ENCODE results near the gene HS6ST3.
"Not testable (repeated sequence)": the region's sequence is repeated elsewhere in the genome, so short reads cannot be mapped to it uniquely, and the experiment has no call there.

Gene HS6ST3

GRCh38 chr13:96100457-96101220 lies 10.7 kb downstream of the HS6ST3 start:
- Histone ChIP-seq H3K4me2 (ENCODE audit: low read length) (no peak overlapping the region), H3K27me3 (ENCODE audit: control insufficient read depth, insufficient read depth, low read length) (no peaks in the 10 kb centered on the region), H3K36me3 (ENCODE audit: insufficient read depth, low read length) (no peaks in the 10 kb centered on the region), H3K9ac (ENCODE audit: low read depth, low read length) (no peak overlapping the region), H3K4me1 (ENCODE audit: control insufficient read depth, insufficient read depth, low read length) (no peaks in the 10 kb centered on the region), H3K9me3 (replicated peaks; ENCODE audit: low read length) (no peaks in the 10 kb centered on the region), H3K4me3 (ENCODE audit: low read length) (no peak overlapping the region)

- Histone ChIP-seq H3K4me3 (ENCODE audit: low read length) (no peak overlapping the region), H3K4me2 (ENCODE audit: low read length) (no peak overlapping the region), H3K4me1 (ENCODE audit: control insufficient read depth, insufficient read depth, low read length) (no peaks in the 10 kb centered on the region), H3K9me3 (replicated peaks; ENCODE audit: low read length) (no peaks in the 10 kb centered on the region), H3K27me3 (ENCODE audit: control insufficient read depth, insufficient read depth, low read length) (no peaks in the 10 kb centered on the region), H3K9ac (ENCODE audit: low read depth, low read length) (no peak overlapping the region), H3K36me3 (ENCODE audit: insufficient read depth, low read length) (no peaks in the 10 kb centered on the region)
Measured at GRCh38 chr13:96104516-96104915, 14.6 kb downstream of the HS6ST3 start.

- not testable (repeated sequence) for H3K36me3 ChIP-seq (ENCODE audit: insufficient read depth, low read length); H3K9ac ChIP-seq (ENCODE audit: low read depth, low read length); H3K4me2 ChIP-seq (ENCODE audit: low read length); H3K9me3 ChIP-seq (replicated peaks; ENCODE audit: low read length); H3K27me3 ChIP-seq (ENCODE audit: control insufficient read depth, insufficient read depth, low read length); H3K4me1 ChIP-seq (ENCODE audit: control insufficient read depth, insufficient read depth, low read length); H3K4me3 ChIP-seq (ENCODE audit: low read length)
Measured at GRCh38 chr13:96108072-96108471, 18.2 kb downstream of the HS6ST3 start.

- Histone ChIP-seq H3K4me2 (ENCODE audit: low read length) (no peak overlapping the region), H3K4me1 (ENCODE audit: control insufficient read depth, insufficient read depth, low read length) (no peaks in the 10 kb centered on the region), H3K4me3 (ENCODE audit: low read length) (no peak overlapping the region), H3K9me3 (replicated peaks; ENCODE audit: low read length) (no peaks in the 10 kb centered on the region), H3K9ac (ENCODE audit: low read depth, low read length) (no peak overlapping the region), H3K36me3 (ENCODE audit: insufficient read depth, low read length) (no peaks in the 10 kb centered on the region), H3K27me3 (ENCODE audit: control insufficient read depth, insufficient read depth, low read length) (no peaks in the 10 kb centered on the region)
Measured at GRCh38 chr13:96109125-96109524, 19.2 kb downstream of the HS6ST3 start.

- H3K27me3 ChIP-seq (ENCODE audit: control insufficient read depth, insufficient read depth, low read length) = no peaks in the 10 kb centered on the region
- H3K4me3 ChIP-seq (ENCODE audit: low read length) = no peak overlapping the region
- no peak overlapping the region for H3K4me2 ChIP-seq (ENCODE audit: low read length)
- H3K9me3 ChIP-seq (replicated peaks; ENCODE audit: low read length) = no peaks in the 10 kb centered on the region
- H3K9ac ChIP-seq (ENCODE audit: low read depth, low read length) = no peak overlapping the region
- H3K36me3 ChIP-seq (ENCODE audit: insufficient read depth, low read length) = no peaks in the 10 kb centered on the region
- no peaks in the 10 kb centered on the region for H3K4me1 ChIP-seq (ENCODE audit: control insufficient read depth, insufficient read depth, low read length)
Measured at GRCh38 chr13:96112936-96113335, 23.0 kb downstream of the HS6ST3 start.

GRCh38 chr13:96115368-96115767 lies 25.5 kb downstream of the HS6ST3 start:
- not testable (repeated sequence) for H3K4me3 ChIP-seq (ENCODE audit: low read length); H3K36me3 ChIP-seq (ENCODE audit: insufficient read depth, low read length); H3K4me2 ChIP-seq (ENCODE audit: low read length); H3K9me3 ChIP-seq (replicated peaks; ENCODE audit: low read length); H3K4me1 ChIP-seq (ENCODE audit: control insufficient read depth, insufficient read depth, low read length); H3K27me3 ChIP-seq (ENCODE audit: control insufficient read depth, insufficient read depth, low read length); H3K9ac ChIP-seq (ENCODE audit: low read depth, low read length)

- H3K36me3 ChIP-seq (ENCODE audit: insufficient read depth, low read length) = no peaks in the 10 kb centered on the region
- no peaks in the 10 kb centered on the region for H3K9me3 ChIP-seq (replicated peaks; ENCODE audit: low read length)
- no peak overlapping the region for H3K9ac ChIP-seq (ENCODE audit: low read depth, low read length)
- H3K4me2 ChIP-seq (ENCODE audit: low read length) = no peak overlapping the region
- H3K4me1 ChIP-seq (ENCODE audit: control insufficient read depth, insufficient read depth, low read length) = no peaks in the 10 kb centered on the region
- H3K27me3 ChIP-seq (ENCODE audit: control insufficient read depth, insufficient read depth, low read length) = no peaks in the 10 kb centered on the region
- H3K4me3 ChIP-seq (ENCODE audit: low read length) = no peak overlapping the region
Measured at GRCh38 chr13:96119921-96120320, 30.0 kb downstream of the HS6ST3 start.

GRCh38 chr13:96130818-96131340 lies 41.0 kb downstream of the HS6ST3 start:
- Histone ChIP-seq H3K36me3 (ENCODE audit: insufficient read depth, low read length) (no peaks in the 10 kb centered on the region), H3K4me3 (ENCODE audit: low read length) (no peak overlapping the region), H3K9ac (ENCODE audit: low read depth, low read length) (no peak overlapping the region), H3K4me2 (ENCODE audit: low read length) (no peak overlapping the region), H3K9me3 (replicated peaks; ENCODE audit: low read length) (no peaks in the 10 kb centered on the region), H3K4me1 (ENCODE audit: control insufficient read depth, insufficient read depth, low read length) (no peaks in the 10 kb centered on the region), H3K27me3 (ENCODE audit: control insufficient read depth, insufficient read depth, low read length) (no peaks in the 10 kb centered on the region)

GRCh38 chr13:96141032-96141431 lies 51.1 kb downstream of the HS6ST3 start:
- no peaks in the 10 kb centered on the region for H3K4me1 ChIP-seq (ENCODE audit: control insufficient read depth, insufficient read depth, low read length)
- no peaks in the 10 kb centered on the region for H3K9me3 ChIP-seq (replicated peaks; ENCODE audit: low read length)
- no peak overlapping the region for H3K9ac ChIP-seq (ENCODE audit: low read depth, low read length)
- H3K36me3 ChIP-seq (ENCODE audit: insufficient read depth, low read length) = no peaks in the 10 kb centered on the region
- H3K4me3 ChIP-seq (ENCODE audit: low read length) = no peak overlapping the region
- no peaks in the 10 kb centered on the region for H3K27me3 ChIP-seq (ENCODE audit: control insufficient read depth, insufficient read depth, low read length)
- H3K4me2 ChIP-seq (ENCODE audit: low read length) = no peak overlapping the region

- Histone ChIP-seq H3K27me3 (ENCODE audit: control insufficient read depth, insufficient read depth, low read length) (no peaks in the 10 kb centered on the region), H3K9me3 (replicated peaks; ENCODE audit: low read length) (no peaks in the 10 kb centered on the region), H3K4me3 (ENCODE audit: low read length) (no peak overlapping the region), H3K9ac (ENCODE audit: low read depth, low read length) (no peak overlapping the region), H3K36me3 (ENCODE audit: insufficient read depth, low read length) (no peaks in the 10 kb centered on the region), H3K4me1 (ENCODE audit: control insufficient read depth, insufficient read depth, low read length) (no peaks in the 10 kb centered on the region), H3K4me2 (ENCODE audit: low read length) (no peak overlapping the region)
Measured at GRCh38 chr13:96159725-96160124, 69.8 kb downstream of the HS6ST3 start.

- no peaks in the 10 kb centered on the region for H3K4me1 ChIP-seq (ENCODE audit: control insufficient read depth, insufficient read depth, low read length)
- H3K4me2 ChIP-seq (ENCODE audit: low read length) = no peak overlapping the region
- no peaks in the 10 kb centered on the region for H3K9me3 ChIP-seq (replicated peaks; ENCODE audit: low read length)
- H3K27me3 ChIP-seq (ENCODE audit: control insufficient read depth, insufficient read depth, low read length) = no peaks in the 10 kb centered on the region
- no peak overlapping the region for H3K9ac ChIP-seq (ENCODE audit: low read depth, low read length)
- H3K4me3 ChIP-seq (ENCODE audit: low read length) = no peak overlapping the region
- no peaks in the 10 kb centered on the region for H3K36me3 ChIP-seq (ENCODE audit: insufficient read depth, low read length)
Measured at GRCh38 chr13:96161141-96161540, 71.2 kb downstream of the HS6ST3 start.

GRCh38 chr13:96165840-96166239 lies 75.9 kb downstream of the HS6ST3 start:
- H3K4me3 ChIP-seq (ENCODE audit: low read length) = no peak overlapping the region
- no peaks in the 10 kb centered on the region for H3K9me3 ChIP-seq (replicated peaks; ENCODE audit: low read length)
- H3K4me1 ChIP-seq (ENCODE audit: control insufficient read depth, insufficient read depth, low read length) = no peaks in the 10 kb centered on the region
- H3K9ac ChIP-seq (ENCODE audit: low read depth, low read length) = no peak overlapping the region
- no peaks in the 10 kb centered on the region for H3K27me3 ChIP-seq (ENCODE audit: control insufficient read depth, insufficient read depth, low read length)
- H3K4me2 ChIP-seq (ENCODE audit: low read length) = no peak overlapping the region
- H3K36me3 ChIP-seq (ENCODE audit: insufficient read depth, low read length) = no peaks in the 10 kb centered on the region
